NCI-H1694 (cell line): Measurements from ENCODE around the gene ASPG.

Experiments used
- DNase-seq: peaks from one replicate; lab custom pipeline; 2025; lab: John Stamatoyannopoulos, UW

The ASPG gene

GRCh38 chr14:104085032-104085888 lies at the start of gene ASPG:
Gene ASPG, plus strand, starts transcription at chr14:104085700. Its CDS starts 71 bp downstream, at chr14:104085771.
- no peak for DNase-seq

DNA sequence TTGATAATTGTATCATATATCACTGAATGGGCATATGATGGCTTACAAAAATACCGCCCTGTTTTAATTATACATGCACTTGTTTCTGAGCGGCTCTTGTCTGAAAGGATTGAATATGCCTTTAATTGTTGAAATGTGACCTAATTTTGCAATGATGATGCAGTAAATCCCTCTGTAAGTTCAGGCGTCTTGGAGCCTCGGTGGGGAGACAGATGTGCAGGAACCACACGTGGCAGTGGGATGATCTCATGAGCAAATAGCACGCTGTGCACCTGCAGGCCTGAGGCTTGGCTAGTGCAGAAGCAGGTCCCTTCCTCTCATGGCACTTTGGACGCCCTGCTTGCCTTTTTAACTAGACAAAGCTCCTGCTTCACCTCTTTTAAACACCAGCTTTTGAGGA lies 49.3 kb upstream of the ASPG start:
- DNase-seq = no peak

GRCh38 chr14:104037074-104037473 lies 48.4 kb upstream of the ASPG start:
- DNase-seq = no peak

GRCh38 chr14:104037903-104038302 lies 47.6 kb upstream of the ASPG start:
- DNase-seq = no peak

DNA sequence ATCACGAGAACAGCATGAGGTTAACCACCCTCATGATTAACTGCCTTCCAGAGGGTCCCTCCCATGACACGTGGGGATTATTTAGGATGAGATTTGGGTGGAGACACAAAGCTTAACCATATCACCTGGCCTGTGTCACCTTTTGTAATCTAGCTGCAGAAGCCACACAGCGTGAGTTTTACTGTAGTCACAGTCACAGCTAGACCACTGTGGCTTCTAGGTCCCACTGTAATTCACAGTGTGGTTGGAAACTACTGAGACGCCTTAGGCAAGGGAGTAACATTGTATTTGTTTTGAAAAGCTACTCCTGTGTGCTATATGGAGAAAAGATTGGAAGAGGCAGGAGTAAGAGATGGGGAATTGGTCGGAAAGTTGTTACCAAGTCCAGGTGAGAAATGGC lies 46.3 kb upstream of the ASPG start:
- no peak for DNase-seq

GRCh38 chr14:104040539-104040938 lies 45.0 kb upstream of the ASPG start:
- DNase-seq = no peak

GRCh38 chr14:104041430-104042104 lies 43.9 kb upstream of the ASPG start:
- DNase-seq = no peak

- no peak for DNase-seq
Measured at GRCh38 chr14:104044016-104044415, 41.5 kb upstream of the ASPG start.

DNA sequence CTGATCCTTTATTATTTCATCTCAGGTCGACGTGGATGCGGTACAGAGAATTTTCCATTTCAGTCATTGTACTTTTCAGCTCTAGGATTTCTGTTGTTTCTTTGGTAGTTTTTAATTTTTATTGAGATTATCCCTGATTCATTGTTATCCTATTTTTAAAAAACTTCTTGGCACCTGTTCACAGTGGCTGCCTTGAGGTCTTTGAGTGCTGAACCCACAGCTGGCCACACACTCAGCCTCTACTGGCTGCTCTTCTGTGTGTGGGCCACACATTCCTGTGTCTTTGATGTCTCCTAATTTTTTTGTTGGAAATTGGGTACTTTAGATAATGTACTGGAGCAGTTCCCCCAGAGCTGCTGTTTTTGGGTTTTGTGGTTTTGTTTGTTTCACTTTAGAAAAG lies 37.7 kb upstream of the ASPG start:
- no peak for DNase-seq

DNA sequence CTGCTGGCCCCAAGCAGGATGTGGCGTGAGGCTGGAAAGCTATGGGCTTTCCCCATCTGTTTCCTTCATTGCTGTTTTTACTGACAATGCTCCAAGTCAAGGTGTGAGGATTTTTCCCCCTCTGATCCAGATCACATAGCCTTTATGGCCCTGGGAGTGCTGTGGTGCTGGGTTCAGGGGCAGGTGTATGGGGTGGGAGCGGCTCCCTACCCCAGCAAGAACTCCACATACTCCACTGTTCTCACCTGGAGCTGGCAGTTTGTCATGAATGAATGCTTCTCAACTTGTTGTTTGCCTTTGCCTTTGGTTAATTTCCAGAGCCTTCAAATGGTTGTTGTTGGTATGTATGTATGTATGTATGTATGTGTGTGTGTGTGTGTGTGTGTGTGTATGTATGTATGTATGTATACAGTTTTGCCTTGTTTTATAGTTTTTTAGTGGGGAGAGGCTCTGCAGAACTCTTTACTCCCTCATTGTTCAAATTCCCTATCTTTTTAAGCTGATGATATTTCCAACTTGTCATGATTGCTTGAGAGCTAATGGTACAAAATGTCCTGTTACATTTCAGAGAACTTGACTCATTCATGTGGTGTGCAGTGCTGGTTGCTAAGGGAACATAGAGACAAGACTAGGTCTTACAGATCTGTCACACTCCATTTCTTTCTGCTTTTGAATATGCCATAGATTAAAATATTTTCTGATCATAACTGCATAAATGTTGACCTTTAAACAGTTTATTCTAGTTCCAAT lies 36.6 kb upstream of the ASPG start:
- no peak for DNase-seq

GRCh38 chr14:104049576-104050240 lies 35.8 kb upstream of the ASPG start:
- DNase-seq = no peak

GRCh38 chr14:104051092-104051813 lies 34.2 kb upstream of the ASPG start:
- DNase-seq = no peak

DNA sequence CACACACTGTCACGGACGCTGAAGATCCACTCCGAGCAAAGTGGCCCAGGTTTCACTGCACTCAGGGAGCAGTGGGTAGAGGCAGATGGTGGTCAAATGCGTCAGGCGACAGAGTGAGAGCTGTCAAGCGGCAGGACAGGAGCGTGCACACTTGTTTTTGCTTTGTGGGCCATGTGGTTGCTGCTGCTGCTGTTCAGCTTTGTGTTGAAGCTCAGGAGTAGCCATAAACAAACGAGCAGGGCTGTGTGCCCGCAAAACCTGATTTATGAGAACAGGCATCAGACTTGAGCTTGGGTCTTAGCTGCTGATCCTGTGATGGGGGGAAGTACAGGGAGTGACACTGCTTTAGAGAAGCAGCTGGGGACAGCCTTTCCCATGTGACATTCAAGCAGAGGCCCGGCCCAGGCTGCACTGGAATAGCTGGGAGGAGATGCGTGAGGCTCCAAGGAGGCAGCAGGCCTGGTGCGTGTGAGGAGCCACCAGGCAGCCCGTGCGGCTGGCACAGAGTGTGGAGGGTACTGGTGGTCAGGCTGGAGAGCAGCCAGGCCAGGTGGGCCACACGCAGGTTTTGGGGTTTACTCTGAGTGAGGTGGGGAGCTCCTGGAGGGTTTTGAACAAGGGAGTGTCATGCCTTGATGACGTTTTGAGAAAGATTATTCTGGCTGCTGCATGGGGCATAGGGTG lies 31.1 kb upstream of the ASPG start:
- no peak for DNase-seq

- no peak for DNase-seq
Measured at GRCh38 chr14:104062281-104062680, 23.2 kb upstream of the ASPG start.

DNA sequence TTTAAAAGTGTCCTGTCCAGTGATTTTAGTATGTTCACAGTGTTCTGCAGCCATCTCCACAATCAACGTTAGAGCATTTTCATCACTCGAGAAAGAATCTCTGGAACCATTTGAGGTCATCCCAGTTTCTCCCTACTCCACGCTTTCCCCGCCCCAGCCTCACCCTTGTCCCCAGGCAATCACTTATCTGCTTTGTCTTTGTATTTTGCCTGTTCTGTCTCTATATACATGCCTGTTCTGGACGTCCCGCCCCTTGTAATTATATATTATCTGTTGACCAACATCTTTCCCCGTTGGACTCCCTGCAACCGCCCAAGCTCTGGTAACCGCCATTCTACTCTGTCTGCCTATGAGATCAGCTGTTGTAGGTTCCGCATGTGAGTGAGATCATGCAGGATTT lies 21.5 kb upstream of the ASPG start:
- no peak for DNase-seq

DNA sequence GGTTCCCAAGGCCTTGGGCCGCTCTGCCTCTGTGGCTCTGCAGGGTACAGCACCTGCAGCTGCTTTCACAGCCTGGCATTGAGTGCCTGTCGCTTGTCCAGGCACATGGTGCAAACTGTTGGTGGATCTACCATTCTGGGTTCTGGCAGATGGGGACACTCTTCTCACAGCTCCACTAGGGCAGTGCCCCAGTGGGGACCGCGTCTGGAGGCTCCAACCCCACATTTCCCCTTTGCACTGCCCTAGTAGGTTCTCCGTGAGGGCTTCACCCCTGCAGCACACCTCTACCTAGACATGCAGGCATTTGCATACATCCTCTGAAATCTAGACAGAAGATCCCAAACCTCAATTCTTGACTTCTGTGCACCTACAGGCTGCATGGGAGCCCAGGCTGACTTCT lies 19.2 kb upstream of the ASPG start:
- DNase-seq = no peak

GRCh38 chr14:104066719-104067295 lies 18.7 kb upstream of the ASPG start:
- DNase-seq = no peak

- no peak for DNase-seq
Measured at GRCh38 chr14:104069541-104069940, 16.0 kb upstream of the ASPG start.

DNA sequence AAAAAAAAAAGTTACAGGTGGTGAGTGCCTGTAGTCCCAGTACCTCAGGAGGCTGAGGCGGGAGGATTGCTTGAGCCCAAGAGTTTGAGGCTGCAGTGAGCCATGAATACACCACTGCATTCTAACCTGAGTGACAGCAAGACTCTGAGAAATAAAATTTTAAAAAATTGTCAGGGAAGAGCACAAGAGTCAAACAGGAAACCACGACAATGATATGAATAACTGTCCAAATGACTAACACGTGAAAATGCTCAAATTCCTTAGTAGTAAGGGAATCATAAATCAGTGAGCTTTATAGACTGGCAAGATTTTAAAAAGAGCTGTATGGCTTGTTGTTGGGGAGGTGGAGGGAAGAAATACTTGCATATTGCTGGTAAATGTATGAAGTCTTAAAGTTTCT lies 12.9 kb upstream of the ASPG start:
- DNase-seq = no peak

DNA sequence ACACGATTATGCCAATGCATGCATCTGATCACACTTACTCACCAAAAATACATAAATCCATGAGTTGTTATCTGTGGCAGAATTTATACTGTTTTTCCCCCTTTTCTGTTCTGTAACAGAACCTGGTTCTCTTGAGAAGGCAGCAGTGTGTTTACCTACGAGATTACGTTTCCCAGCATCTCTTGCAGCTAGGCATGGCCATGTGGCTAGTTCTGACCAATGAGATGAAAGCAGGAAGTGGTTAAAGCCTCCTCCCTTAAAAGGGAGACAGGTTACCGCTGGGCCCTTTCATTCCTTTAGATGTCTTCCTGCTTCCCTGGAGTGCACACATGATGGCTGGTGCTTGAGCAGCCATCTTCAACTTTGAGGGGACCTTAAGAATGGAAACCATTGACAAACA lies 11.7 kb upstream of the ASPG start:
- DNase-seq = no peak
